ENCODE measurements around the gene APOLD1.
A peak's percentile ranks its signal among the peaks of the same experiment; 100 is the strongest.
"Not testable (repeated sequence)": the region's sequence is repeated elsewhere in the genome, so short reads cannot be mapped to it uniquely, and the experiment has no call there.

The APOLD1 gene

DNA sequence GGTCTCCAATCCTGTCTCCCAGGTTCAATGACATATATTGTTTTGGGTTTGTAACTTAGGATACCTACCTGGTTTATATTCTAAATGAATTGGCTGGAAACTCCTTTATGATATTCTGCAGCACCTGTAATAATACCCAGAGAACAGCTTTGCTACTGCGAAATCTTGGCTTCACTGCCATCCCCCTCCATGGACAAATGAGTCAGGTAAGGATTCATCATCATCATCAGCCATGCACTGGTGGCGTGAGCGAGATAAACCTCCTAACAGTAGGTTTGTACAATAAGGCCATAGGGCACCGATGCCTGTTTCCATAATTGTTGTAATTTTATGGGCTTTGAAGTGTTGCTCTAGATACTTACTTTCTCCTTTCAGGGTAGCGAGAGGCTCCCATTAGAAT, 38.4 kb downstream of the APOLD1 start:
- no peak for DNase-seq (ENCODE audit: insufficient read length, low spot score)
- FAIRE-seq, result no peak
- TF ChIP-seq POLR2A (IDR thresholded peaks at IDR 0.05; ENCODE audit: low read depth, low read length), result no peak

GRCh38 chr12:12835378-12836146, 50.1 kb downstream of the APOLD1 start:
- FAIRE-seq (peak; percentile 66), DNase-seq (ENCODE audit: insufficient read length, low spot score) (peak; percentile 40)
- TF ChIP-seq POLR2A (IDR thresholded peaks at IDR 0.05; ENCODE audit: low read depth, low read length), result no peak

GRCh38 chr12:12836571-12836970, 51.1 kb downstream of the APOLD1 start:
- FAIRE-seq (no peak), DNase-seq (ENCODE audit: insufficient read length, low spot score) (no peak)
- no peak for TF ChIP-seq POLR2A (IDR thresholded peaks at IDR 0.05; ENCODE audit: low read depth, low read length)

DNA sequence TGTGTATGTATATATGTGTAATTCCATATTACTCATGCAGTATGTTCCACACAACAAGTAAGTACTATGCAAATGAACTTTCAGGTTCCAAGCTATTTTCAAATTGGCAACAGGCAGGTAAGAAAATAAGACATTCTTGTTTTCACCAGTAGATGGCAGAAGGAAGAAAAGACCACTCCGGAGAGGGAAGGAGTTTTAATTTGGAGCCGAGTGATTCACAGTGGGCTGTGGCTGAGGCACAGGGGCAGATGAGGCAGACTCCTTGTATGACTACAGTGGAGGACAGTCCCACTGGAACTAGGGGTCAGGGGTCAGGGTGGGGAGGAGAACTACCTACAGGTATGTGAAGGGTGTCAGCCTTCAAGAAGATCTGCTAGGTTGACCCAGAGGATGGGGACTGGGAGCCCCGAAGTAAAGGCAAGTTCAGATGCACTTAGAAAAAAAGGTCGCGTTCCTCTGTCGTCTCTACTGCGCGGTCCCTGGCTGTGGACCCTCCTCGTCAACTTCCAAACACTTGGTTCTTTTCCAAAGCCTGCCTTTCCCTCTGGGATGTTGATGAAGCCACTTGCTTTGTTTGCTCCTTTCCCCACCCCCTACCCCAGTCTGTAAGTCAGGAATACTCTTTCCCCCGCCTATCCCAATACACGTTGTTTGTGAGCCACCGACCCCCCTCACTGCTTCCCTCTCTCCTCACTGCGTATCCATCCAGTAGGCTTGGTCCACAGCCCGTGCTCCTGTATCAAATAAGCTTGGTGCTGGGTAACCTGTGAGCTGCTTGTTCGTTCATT, 51.8 kb downstream of the APOLD1 start:
- no peak for TF ChIP-seq POLR2A (IDR thresholded peaks at IDR 0.05; ENCODE audit: low read depth, low read length)
- DNase-seq (ENCODE audit: insufficient read length, low spot score), result peak; percentile 52
- peak; percentile 36 for FAIRE-seq

GRCh38 chr12:12837813-12838153, 52.3 kb downstream of the APOLD1 start:
- FAIRE-seq, result no peak
- no peak for DNase-seq (ENCODE audit: insufficient read length, low spot score)

GRCh38 chr12:12839003-12839395, 53.5 kb downstream of the APOLD1 start:
- DNase-seq (ENCODE audit: insufficient read length, low spot score) (no peak), FAIRE-seq (no peak)
- TF ChIP-seq POLR2A (IDR thresholded peaks at IDR 0.05; ENCODE audit: low read depth, low read length), result no peak

More at GRCh38 chr12:12837813-12838153, 52.3 kb downstream of the APOLD1 start:
- TF ChIP-seq POLR2A (IDR thresholded peaks at IDR 0.05; ENCODE audit: low read depth, low read length), result no peak

DNA sequence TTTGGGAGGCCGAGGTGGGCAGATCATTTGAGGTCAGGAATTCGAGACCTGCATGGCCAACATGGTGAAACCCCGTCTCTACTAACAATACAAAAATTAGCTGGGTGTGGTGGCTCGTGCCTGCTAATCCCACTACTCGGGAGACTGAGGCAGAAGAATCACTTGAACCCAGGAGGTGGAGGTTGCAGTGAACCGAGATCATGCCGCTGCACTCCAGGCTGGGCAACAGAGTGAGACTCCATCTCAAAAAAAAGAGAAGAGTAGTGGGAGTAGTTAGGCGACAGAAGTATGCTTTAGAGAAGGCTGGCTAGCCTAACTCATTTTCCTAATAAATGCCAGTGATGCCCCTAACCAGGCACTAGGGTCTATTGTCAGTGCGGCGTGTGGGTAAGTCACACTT, 54.0 kb downstream of the APOLD1 start:
- not testable (repeated sequence) for FAIRE-seq

DNA sequence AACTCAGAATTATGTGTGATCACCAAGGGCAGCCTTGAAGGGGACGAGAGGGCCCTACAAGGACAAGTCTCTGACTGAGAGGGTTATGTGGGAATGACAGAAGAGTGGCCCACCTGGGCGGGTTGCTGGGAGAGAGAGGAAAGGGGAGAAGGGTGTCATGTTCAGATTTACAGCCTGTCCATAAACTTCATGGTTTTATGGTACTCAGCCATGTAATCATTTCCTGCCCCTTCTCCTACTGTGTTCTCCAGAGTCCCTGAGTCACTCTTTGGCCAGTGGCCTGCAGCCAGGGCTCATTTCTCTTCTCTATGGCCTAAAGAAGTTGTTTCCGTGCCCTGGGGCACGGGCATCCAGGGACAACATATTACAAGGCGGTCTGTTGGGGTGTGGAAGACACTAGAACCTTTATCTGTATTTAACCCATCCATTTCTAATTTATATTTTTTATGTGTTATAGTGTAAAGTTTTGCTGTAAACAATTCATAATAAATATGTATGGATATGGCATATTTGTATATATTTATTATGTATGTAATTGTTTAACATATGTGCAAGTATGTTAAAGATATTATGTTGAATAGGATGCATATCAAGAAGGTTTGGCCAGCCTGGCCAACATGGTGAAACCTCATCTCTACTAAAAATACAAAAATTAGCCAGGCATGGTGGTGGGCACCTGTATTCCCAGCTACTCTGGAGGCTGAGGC, 54.6 kb downstream of the APOLD1 start:
- peak; percentile 68 for DNase-seq (ENCODE audit: insufficient read length, low spot score)
- FAIRE-seq, result peak; percentile 94
- no peak for TF ChIP-seq POLR2A (IDR thresholded peaks at IDR 0.05; ENCODE audit: low read depth, low read length)

More for the DNA sequence above, 54.0 kb downstream of the APOLD1 start:
- DNase-seq (ENCODE audit: insufficient read length, low spot score), result not testable (repeated sequence)

DNA sequence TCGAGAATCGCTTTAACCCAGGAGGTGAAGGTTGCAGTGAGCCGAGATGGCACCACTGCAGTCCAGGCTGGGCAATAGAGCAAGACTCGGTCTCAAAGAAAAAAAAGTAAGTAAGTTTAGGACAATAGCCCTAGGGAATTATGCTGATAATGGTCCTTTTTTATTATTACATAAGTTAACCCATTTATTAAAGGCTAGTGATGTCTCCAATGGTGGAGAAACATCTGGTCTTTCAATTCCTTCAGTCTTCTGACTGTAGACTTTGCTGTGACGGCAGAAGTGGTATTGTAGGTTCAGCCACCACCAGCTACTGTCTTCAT, 55.1 kb downstream of the APOLD1 start:
- no peak for FAIRE-seq
- no peak for DNase-seq (ENCODE audit: insufficient read length, low spot score)
- no peak for TF ChIP-seq POLR2A (IDR thresholded peaks at IDR 0.05; ENCODE audit: low read depth, low read length)

Measured in H54 (cell line).